Panc1 (cell line): ENCODE data around the gene DAB1.

Source experiments
- POLR2AphosphoS5 ChIP-seq: IDR thresholded peaks from 2 replicates; pipeline ENCODE4 v1.6.1; 2012; ENCODE audit warnings: mild to moderate bottlenecking, low read depth, low read length, moderate library complexity
- REST ChIP-seq, 2 experiments: IDR thresholded peaks; 2 replicates each; pipeline ENCODE4 v1.6.1; 2011 to 2012; ENCODE audit warnings: low read depth in 2 of 2, control low read depth in 1 of 2, low read length in 1 of 2, mild to moderate bottlenecking in 1 of 2, moderate library complexity in 1 of 2; ENCODE audit not compliant: insufficient read depth in 1 of 2
- TF ChIP-seq, protein P1 (sequence below): fragments of 450-650 bp; IDR thresholded peaks from 2 replicates; pipeline ENCODE4 v1.5.1; 2017; ENCODE audit warnings: mild to moderate bottlenecking

- TF ChIP-seq, protein P1, sequence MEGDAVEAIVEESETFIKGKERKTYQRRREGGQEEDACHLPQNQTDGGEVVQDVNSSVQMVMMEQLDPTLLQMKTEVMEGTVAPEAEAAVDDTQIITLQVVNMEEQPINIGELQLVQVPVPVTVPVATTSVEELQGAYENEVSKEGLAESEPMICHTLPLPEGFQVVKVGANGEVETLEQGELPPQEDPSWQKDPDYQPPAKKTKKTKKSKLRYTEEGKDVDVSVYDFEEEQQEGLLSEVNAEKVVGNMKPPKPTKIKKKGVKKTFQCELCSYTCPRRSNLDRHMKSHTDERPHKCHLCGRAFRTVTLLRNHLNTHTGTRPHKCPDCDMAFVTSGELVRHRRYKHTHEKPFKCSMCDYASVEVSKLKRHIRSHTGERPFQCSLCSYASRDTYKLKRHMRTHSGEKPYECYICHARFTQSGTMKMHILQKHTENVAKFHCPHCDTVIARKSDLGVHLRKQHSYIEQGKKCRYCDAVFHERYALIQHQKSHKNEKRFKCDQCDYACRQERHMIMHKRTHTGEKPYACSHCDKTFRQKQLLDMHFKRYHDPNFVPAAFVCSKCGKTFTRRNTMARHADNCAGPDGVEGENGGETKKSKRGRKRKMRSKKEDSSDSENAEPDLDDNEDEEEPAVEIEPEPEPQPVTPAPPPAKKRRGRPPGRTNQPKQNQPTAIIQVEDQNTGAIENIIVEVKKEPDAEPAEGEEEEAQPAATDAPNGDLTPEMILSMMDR, result no peak
- TF ChIP-seq POLR2AphosphoS5 (no peak), REST (IDR thresholded peaks at IDR 0.05; ENCODE audit: insufficient read depth in 1 of 2, low read depth in 2 of 2, low read length in 1 of 2) (no peak)
These were observed 193.9 kb downstream of the DAB1 start for GRCh38 chr1:57229998-57230397.
